ENCODE results near the gene NR1I3.

Gene NR1I3

GRCh38 chr1:161222175-161223019, 15.6 kb downstream of the NR1I3 start:
- peaks cover 10% of the 10 kb centered on the region for H3K4me1 ChIP-seq (ENCODE audit: insufficient read depth, low read length)
- no peaks in the 10 kb centered on the region for H3K36me3 ChIP-seq (ENCODE audit: insufficient read depth, low read length)
- no peak overlapping the region for H2AFZ ChIP-seq (ENCODE audit: low read depth, low read length)
- no peaks in the 10 kb centered on the region for H3K27me3 ChIP-seq (ENCODE audit: insufficient read depth, low read length)
- no peaks in the 10 kb centered on the region for H3K9me3 ChIP-seq (ENCODE audit: low read length)
- no peak overlapping the region for H3K4me3 ChIP-seq (ENCODE audit: low read length)

- Histone ChIP-seq H3K9me3 (ENCODE audit: low read length) (no peaks in the 10 kb centered on the region), H2AFZ (ENCODE audit: low read depth, low read length) (no peak overlapping the region), H3K27me3 (ENCODE audit: insufficient read depth, low read length) (no peaks in the 10 kb centered on the region), H3K4me3 (ENCODE audit: low read length) (no peak overlapping the region), H3K36me3 (ENCODE audit: insufficient read depth, low read length) (peaks cover 4% of the 10 kb centered on the region), H3K4me1 (ENCODE audit: insufficient read depth, low read length) (peaks cover 5% of the 10 kb centered on the region)
Measured at GRCh38 chr1:161220002-161220401, 18.0 kb downstream of the NR1I3 start.

GRCh38 chr1:161219078-161219892, 18.7 kb downstream of the NR1I3 start:
- H2AFZ ChIP-seq (ENCODE audit: low read depth, low read length), result no peak overlapping the region
- H3K4me3 ChIP-seq (ENCODE audit: low read length), result no peak overlapping the region
- no peaks in the 10 kb centered on the region for H3K9me3 ChIP-seq (ENCODE audit: low read length)
- no peaks in the 10 kb centered on the region for H3K27me3 ChIP-seq (ENCODE audit: insufficient read depth, low read length)
- peaks cover 5% of the 10 kb centered on the region for H3K4me1 ChIP-seq (ENCODE audit: insufficient read depth, low read length)
- H3K36me3 ChIP-seq (ENCODE audit: insufficient read depth, low read length), result peaks cover 8% of the 10 kb centered on the region

GRCh38 chr1:161218301-161219077, 19.5 kb downstream of the NR1I3 start:
- Histone ChIP-seq H3K4me3 (ENCODE audit: low read length) (no peak overlapping the region), H2AFZ (ENCODE audit: low read depth, low read length) (no peak overlapping the region), H3K4me1 (ENCODE audit: insufficient read depth, low read length) (peaks cover 5% of the 10 kb centered on the region), H3K36me3 (ENCODE audit: insufficient read depth, low read length) (peaks cover 16% of the 10 kb centered on the region), H3K9me3 (ENCODE audit: low read length) (no peaks in the 10 kb centered on the region), H3K27me3 (ENCODE audit: insufficient read depth, low read length) (no peaks in the 10 kb centered on the region)

GRCh38 chr1:161217831-161218230, 20.2 kb downstream of the NR1I3 start:
- Histone ChIP-seq H3K4me1 (ENCODE audit: insufficient read depth, low read length) (peaks cover 5% of the 10 kb centered on the region), H3K36me3 (ENCODE audit: insufficient read depth, low read length) (peaks cover 22% of the 10 kb centered on the region), H3K9me3 (ENCODE audit: low read length) (no peaks in the 10 kb centered on the region), H2AFZ (ENCODE audit: low read depth, low read length) (no peak overlapping the region), H3K27me3 (ENCODE audit: insufficient read depth, low read length) (no peaks in the 10 kb centered on the region), H3K4me3 (ENCODE audit: low read length) (no peak overlapping the region)

- H2AFZ ChIP-seq (ENCODE audit: low read depth, low read length), result no peak overlapping the region
- H3K4me3 ChIP-seq (ENCODE audit: low read length), result no peak overlapping the region
Measured at GRCh38 chr1:161216945-161217712, 20.9 kb downstream of the NR1I3 start.

GRCh38 chr1:161215076-161215475, 22.9 kb downstream of the NR1I3 start, which contains the start of gene FCER1G:
FCER1G (plus strand) TSS chr1:161215295; CDS start chr1:161215322, 27 bp downstream.
- Histone ChIP-seq H3K9me3 (ENCODE audit: low read length) (no peaks in the 10 kb centered on the region), H3K4me3 (ENCODE audit: low read length) (no peak within 1 kb of the TSS), H3K36me3 (ENCODE audit: insufficient read depth, low read length) (peaks cover 46% of the 10 kb centered on the region), H3K27me3 (ENCODE audit: insufficient read depth, low read length) (no peaks in the 10 kb centered on the region), H3K4me1 (ENCODE audit: insufficient read depth, low read length) (peaks cover 5% of the 10 kb centered on the region), H2AFZ (ENCODE audit: low read depth, low read length) (no peak within 1 kb of the TSS)

More at GRCh38 chr1:161216945-161217712, 20.9 kb downstream of the NR1I3 start:
- Histone ChIP-seq H3K9me3 (ENCODE audit: low read length) (no peaks in the 10 kb centered on the region), H3K27me3 (ENCODE audit: insufficient read depth, low read length) (no peaks in the 10 kb centered on the region), H3K36me3 (ENCODE audit: insufficient read depth, low read length) (peaks cover 27% of the 10 kb centered on the region), H3K4me1 (ENCODE audit: insufficient read depth, low read length) (peaks cover 5% of the 10 kb centered on the region)

- peaks cover 52% of the 10 kb centered on the region for H3K36me3 ChIP-seq (ENCODE audit: insufficient read depth, low read length)
Measured at GRCh38 chr1:161214369-161214768, 23.6 kb downstream of the NR1I3 start.

GRCh38 chr1:161209790-161210409, 28.1 kb downstream of the NR1I3 start:
- Histone ChIP-seq H3K4me1 (ENCODE audit: insufficient read depth, low read length) (no peaks in the 10 kb centered on the region), H3K27me3 (ENCODE audit: insufficient read depth, low read length) (no peaks in the 10 kb centered on the region), H2AFZ (ENCODE audit: low read depth, low read length) (no peak overlapping the region), H3K4me3 (ENCODE audit: low read length) (no peak overlapping the region), H3K9me3 (ENCODE audit: low read length) (no peaks in the 10 kb centered on the region), H3K36me3 (ENCODE audit: insufficient read depth, low read length) (peaks cover 77% of the 10 kb centered on the region)

More at GRCh38 chr1:161214369-161214768, 23.6 kb downstream of the NR1I3 start:
- peaks cover 5% of the 10 kb centered on the region for H3K4me1 ChIP-seq (ENCODE audit: insufficient read depth, low read length)
- no peak overlapping the region for H2AFZ ChIP-seq (ENCODE audit: low read depth, low read length)
- H3K9me3 ChIP-seq (ENCODE audit: low read length), result no peaks in the 10 kb centered on the region
- H3K27me3 ChIP-seq (ENCODE audit: insufficient read depth, low read length), result no peaks in the 10 kb centered on the region
- H3K4me3 ChIP-seq (ENCODE audit: low read length), result no peak overlapping the region

- Histone ChIP-seq H3K4me1 (ENCODE audit: insufficient read depth, low read length) (no peaks in the 10 kb centered on the region), H3K27me3 (ENCODE audit: insufficient read depth, low read length) (no peaks in the 10 kb centered on the region), H3K36me3 (ENCODE audit: insufficient read depth, low read length) (peaks cover 69% of the 10 kb centered on the region), H3K4me3 (ENCODE audit: low read length) (no peak overlapping the region), H3K9me3 (ENCODE audit: low read length) (no peaks in the 10 kb centered on the region), H2AFZ (ENCODE audit: low read depth, low read length) (no peak overlapping the region)
Measured at GRCh38 chr1:161207173-161207572, 30.8 kb downstream of the NR1I3 start.

GRCh38 chr1:161206411-161207140, 31.4 kb downstream of the NR1I3 start:
- Histone ChIP-seq H2AFZ (ENCODE audit: low read depth, low read length) (no peak overlapping the region), H3K4me3 (ENCODE audit: low read length) (no peak overlapping the region), H3K27me3 (ENCODE audit: insufficient read depth, low read length) (no peaks in the 10 kb centered on the region), H3K4me1 (ENCODE audit: insufficient read depth, low read length) (peaks cover 3% of the 10 kb centered on the region), H3K9me3 (ENCODE audit: low read length) (no peaks in the 10 kb centered on the region), H3K36me3 (ENCODE audit: insufficient read depth, low read length) (peaks cover 63% of the 10 kb centered on the region)
